RCC 7860 (cell line): ENCODE data around the gene PDGFD.

ENCODE experiments used
- DNase-seq: peaks from one replicate; pipeline ENCODE4 v3.0.0-alpha.2; 2015; ENCODE audit warnings: low spot score
- FAIRE-seq: peaks from 2 replicates; lab custom pipeline; 2012; peaks lifted over from hg19 to GRCh38; lab: Jason Lieb, UNC

The PDGFD gene

GRCh38 chr11:103894034-103894433 is 269.9 kb downstream of the PDGFD start:
- FAIRE-seq: no peak
- DNase-seq: no peak

GRCh38 chr11:103893371-103893770 is 270.6 kb downstream of the PDGFD start:
- no peak for DNase-seq
- FAIRE-seq: no peak

GRCh38 chr11:103892603-103893002 is 271.3 kb downstream of the PDGFD start:
- DNase-seq (peak; percentile 64), FAIRE-seq (no peak)

- FAIRE-seq: no peak
- DNase-seq: no peak
Measured at GRCh38 chr11:103890654-103891053, 273.3 kb downstream of the PDGFD start.

- FAIRE-seq (no peak), DNase-seq (no peak)
Measured at GRCh38 chr11:103889679-103890078, 274.3 kb downstream of the PDGFD start.

GRCh38 chr11:103888541-103888951 is 275.4 kb downstream of the PDGFD start:
- no peak for FAIRE-seq
- peak; percentile 27 for DNase-seq

- FAIRE-seq (no peak), DNase-seq (no peak)
Measured at GRCh38 chr11:103887001-103887658, 276.8 kb downstream of the PDGFD start.

- DNase-seq: no peak
- no peak for FAIRE-seq
Measured at GRCh38 chr11:103883856-103884255, 280.1 kb downstream of the PDGFD start.

GRCh38 chr11:103883291-103883690 is 280.7 kb downstream of the PDGFD start:
- FAIRE-seq: no peak
- no peak for DNase-seq

- no peak for FAIRE-seq
- DNase-seq: no peak
Measured at GRCh38 chr11:103881584-103881983, 282.4 kb downstream of the PDGFD start.

GRCh38 chr11:103880968-103881367 is 283.0 kb downstream of the PDGFD start:
- FAIRE-seq: no peak

GRCh38 chr11:103878646-103879045 is 285.3 kb downstream of the PDGFD start:
- FAIRE-seq: no peak
- DNase-seq: no peak

More at GRCh38 chr11:103880968-103881367, 283.0 kb downstream of the PDGFD start:
- no peak for DNase-seq

- FAIRE-seq: no peak
- DNase-seq: no peak
Measured at GRCh38 chr11:103877221-103877620, 286.7 kb downstream of the PDGFD start.

- DNase-seq (no peak), FAIRE-seq (no peak)
Measured at GRCh38 chr11:103875855-103876510, 288.0 kb downstream of the PDGFD start.

GRCh38 chr11:103872748-103873147 is 291.2 kb downstream of the PDGFD start:
- FAIRE-seq: no peak
- DNase-seq: no peak

- DNase-seq: no peak
- FAIRE-seq: no peak
Measured at GRCh38 chr11:103871923-103872551, 291.9 kb downstream of the PDGFD start.

- DNase-seq (no peak), FAIRE-seq (no peak)
Measured at GRCh38 chr11:103870821-103871309, 293.1 kb downstream of the PDGFD start.

- no peak for FAIRE-seq
- no peak for DNase-seq
Measured at GRCh38 chr11:103867481-103867880, 296.5 kb downstream of the PDGFD start.

- FAIRE-seq (no peak), DNase-seq (no peak)
Measured at GRCh38 chr11:103863497-103863896, 300.4 kb downstream of the PDGFD start.

GRCh38 chr11:103862802-103863174 is 301.2 kb downstream of the PDGFD start:
- DNase-seq: no peak
- FAIRE-seq: no peak

- no peak for FAIRE-seq
Measured at GRCh38 chr11:103862094-103862801, 301.7 kb downstream of the PDGFD start.

More at GRCh38 chr11:103862094-103862801, 301.7 kb downstream of the PDGFD start:
- DNase-seq: no peak
